ENCODE measurements around the gene MYH13.

GRCh38 chr17:10313037-10313672 is 59.7 kb downstream of the MYH13 start:
- TF ChIP-seq POLR2A (IDR thresholded peaks at IDR 0.05) (no peak), CTCF (IDR thresholded peaks at IDR 0.05) (no peak)

Data from body of pancreas (tissue), 4 donors.